Skeletal muscle satellite cell (primary cell): ENCODE measurements around the gene WBP4.
"Not testable (repeated sequence)": the region's sequence is repeated elsewhere in the genome, so short reads cannot be mapped to it uniquely, and the experiment has no call there.

Experiments
- H3K27me3 ChIP-seq: 2 replicates; pipeline ENCODE4 v1.7.0; 2013; ENCODE audit warnings: low read length; ENCODE audit not compliant: control insufficient read depth, insufficient read depth
- H3K36me3 ChIP-seq: 2 replicates; pipeline ENCODE4 v1.7.0; 2013; ENCODE audit warnings: mild to moderate bottlenecking, control low read depth, low read length; ENCODE audit not compliant: insufficient read depth
- H3K4me1 ChIP-seq: 2 replicates; pipeline ENCODE4 v1.7.0; 2013; ENCODE audit warnings: low read length; ENCODE audit not compliant: control insufficient read depth, insufficient read depth
- H3K4me2 ChIP-seq: 2 replicates; pipeline ENCODE4 v1.7.0; 2013; ENCODE audit warnings: mild to moderate bottlenecking, low read length
- H3K4me3 ChIP-seq: 2 replicates; pipeline ENCODE4 v1.7.0; 2013; ENCODE audit warnings: low read length
- H3K9ac ChIP-seq: 2 replicates; pipeline ENCODE4 v1.7.0; 2013; ENCODE audit warnings: mild to moderate bottlenecking, low read depth, low read length, moderate library complexity
- H3K9me3 ChIP-seq: replicated peaks from 2 replicates; pipeline ENCODE4 v1.7.0; 2013; ENCODE audit warnings: mild to moderate bottlenecking, control low read depth, low read length

The WBP4 gene

GRCh38 chr13:41061914-41062837 lies 867 bp downstream of the WBP4 start:
- H3K27me3 ChIP-seq, result no peaks in the 10 kb centered on the region
- H3K4me1 ChIP-seq, result peaks cover 41% of the 10 kb centered on the region
- peak overlapping the region; percentile 98 for H3K4me3 ChIP-seq
- H3K9ac ChIP-seq, result peak overlapping the region; percentile 98
- H3K4me2 ChIP-seq, result peak overlapping the region; percentile 92
- H3K36me3 ChIP-seq, result peaks cover 29% of the 10 kb centered on the region
- H3K9me3 ChIP-seq, result no peaks in the 10 kb centered on the region

GRCh38 chr13:41064493-41064892 lies 3.2 kb downstream of the WBP4 start:
- H3K4me1 ChIP-seq, result peaks cover 33% of the 10 kb centered on the region
- no peaks in the 10 kb centered on the region for H3K9me3 ChIP-seq
- H3K27me3 ChIP-seq, result no peaks in the 10 kb centered on the region
- peaks cover 43% of the 10 kb centered on the region for H3K36me3 ChIP-seq
- H3K4me3 ChIP-seq, result peak overlapping the region; percentile 41
- peak overlapping the region; percentile 98 for H3K9ac ChIP-seq
- peak overlapping the region; percentile 92 for H3K4me2 ChIP-seq

GRCh38 chr13:41065078-41065477 lies 3.8 kb downstream of the WBP4 start:
- peaks cover 33% of the 10 kb centered on the region for H3K4me1 ChIP-seq
- peak overlapping the region; percentile 75 for H3K9ac ChIP-seq

GRCh38 chr13:41074523-41074922 lies 13.2 kb downstream of the WBP4 start:
- Histone ChIP-seq H3K9me3 (no peaks in the 10 kb centered on the region), H3K4me2 (no peak overlapping the region), H3K4me1 (no peaks in the 10 kb centered on the region), H3K4me3 (no peak overlapping the region), H3K27me3 (no peaks in the 10 kb centered on the region), H3K36me3 (peaks cover 71% of the 10 kb centered on the region), H3K9ac (no peak overlapping the region)

More at GRCh38 chr13:41065078-41065477, 3.8 kb downstream of the WBP4 start:
- Histone ChIP-seq H3K4me2 (peak overlapping the region; percentile 92), H3K9me3 (no peaks in the 10 kb centered on the region), H3K27me3 (no peaks in the 10 kb centered on the region), H3K4me3 (peak overlapping the region; percentile 38), H3K36me3 (peaks cover 48% of the 10 kb centered on the region)

GRCh38 chr13:41075034-41075433 lies 13.7 kb downstream of the WBP4 start:
- Histone ChIP-seq H3K9ac (no peak overlapping the region), H3K9me3 (no peaks in the 10 kb centered on the region), H3K4me1 (no peaks in the 10 kb centered on the region), H3K36me3 (peaks cover 67% of the 10 kb centered on the region), H3K4me2 (no peak overlapping the region), H3K4me3 (no peak overlapping the region), H3K27me3 (no peaks in the 10 kb centered on the region)

GRCh38 chr13:41075485-41075884 lies 14.2 kb downstream of the WBP4 start:
- Histone ChIP-seq H3K9ac (no peak overlapping the region), H3K36me3 (peaks cover 62% of the 10 kb centered on the region), H3K27me3 (no peaks in the 10 kb centered on the region), H3K4me1 (no peaks in the 10 kb centered on the region), H3K4me3 (no peak overlapping the region), H3K4me2 (no peak overlapping the region), H3K9me3 (no peaks in the 10 kb centered on the region)

- Histone ChIP-seq H3K9ac (no peak overlapping the region), H3K36me3 (peaks cover 61% of the 10 kb centered on the region), H3K4me3 (no peak overlapping the region)
Observed at GRCh38 chr13:41077475-41077874, 16.2 kb downstream of the WBP4 start.

GRCh38 chr13:41079725-41080124 lies 18.4 kb downstream of the WBP4 start:
- Histone ChIP-seq H3K9me3 (no peaks in the 10 kb centered on the region), H3K4me3 (no peak overlapping the region), H3K4me2 (no peak overlapping the region), H3K4me1 (no peaks in the 10 kb centered on the region), H3K27me3 (no peaks in the 10 kb centered on the region), H3K9ac (no peak overlapping the region), H3K36me3 (peaks cover 65% of the 10 kb centered on the region)

More at GRCh38 chr13:41077475-41077874, 16.2 kb downstream of the WBP4 start:
- no peaks in the 10 kb centered on the region for H3K4me1 ChIP-seq
- H3K4me2 ChIP-seq, result no peak overlapping the region
- H3K9me3 ChIP-seq, result no peaks in the 10 kb centered on the region
- no peaks in the 10 kb centered on the region for H3K27me3 ChIP-seq

- Histone ChIP-seq H3K4me2 (no peak overlapping the region), H3K9me3 (no peaks in the 10 kb centered on the region), H3K4me1 (no peaks in the 10 kb centered on the region), H3K9ac (no peak overlapping the region), H3K4me3 (no peak overlapping the region), H3K27me3 (no peaks in the 10 kb centered on the region), H3K36me3 (peaks cover 30% of the 10 kb centered on the region)
Observed at GRCh38 chr13:41085961-41086585, 24.8 kb downstream of the WBP4 start.

GRCh38 chr13:41095681-41096080 lies 34.4 kb downstream of the WBP4 start:
- not testable (repeated sequence) for H3K4me1 ChIP-seq, H3K4me3 ChIP-seq, H3K9ac ChIP-seq, H3K4me2 ChIP-seq, H3K27me3 ChIP-seq, H3K36me3 ChIP-seq, H3K9me3 ChIP-seq

- no peaks in the 10 kb centered on the region for H3K36me3 ChIP-seq
- no peaks in the 10 kb centered on the region for H3K4me1 ChIP-seq
- H3K9ac ChIP-seq, result no peak overlapping the region
- no peaks in the 10 kb centered on the region for H3K9me3 ChIP-seq
- no peaks in the 10 kb centered on the region for H3K27me3 ChIP-seq
- no peak overlapping the region for H3K4me2 ChIP-seq
- no peak overlapping the region for H3K4me3 ChIP-seq
Observed at GRCh38 chr13:41098761-41099160, 37.5 kb downstream of the WBP4 start.
